Testis (tissue), 3 donors: ENCODE measurements around the gene PHF12. TPM values are rescaled to one million over a fixed set of nuclear protein-coding genes. Genes with fewer than 3 reads are reported as not detected.

ENCODE experiments used
- DNase-seq: peaks from one replicate; pipeline ENCODE4 v3.0.0-alpha.2; 2019
- H3K27ac ChIP-seq, 2 donors: fragments of 200-600 bp; sonication (generic); one replicate each; pipeline ENCODE4 v1.5.1; 2019
- H3K27me3 ChIP-seq: fragments of 200-600 bp; sonication (generic); one replicate; pipeline ENCODE4 v1.5.1; 2019
- H3K36me3 ChIP-seq: fragments of 200-600 bp; sonication (generic); one replicate; pipeline ENCODE4 v1.5.1; 2017; ENCODE audit warnings: low read depth; ENCODE audit errors: missing control alignments
- H3K4me1 ChIP-seq: fragments of 200-600 bp; sonication (generic); one replicate; pipeline ENCODE4 v1.5.1; 2019
- H3K4me3 ChIP-seq, 2 donors: fragments of 200-600 bp; sonication (generic); one replicate each; pipeline ENCODE4 v1.5.1; 2017 to 2019
- H3K9me3 ChIP-seq: fragments of 200-600 bp; sonication (generic); one replicate; pipeline ENCODE4 v1.5.1; 2017
- POLR2A ChIP-seq: fragments of 450-650 bp; IDR thresholded peaks from one replicate; pipeline ENCODE4 v1.6.1; 2017; ENCODE audit warnings: antibody characterized with exemption, mild to moderate bottlenecking, moderate library complexity
- WGBS, 2 donors: methylation state at CpG; one replicate each; pipeline ENCODE4 v1.1.5; 2018; 5-methylcytosine and 5-hydroxymethylcytosine counted together
- intact Hi-C: fragments of 100-400 bp; cut with DNase I; formaldehyde crosslinking; loops from one replicate; pipeline ENCODE4 v1.15.1; 2023; ENCODE audit warnings: low total_unique reads
- polyA plus RNA-seq: library from polyadenylated mRNA; stranded (reverse); fragments of 350-450 nt; fragmentation: Illumina TruSeq; extraction: RNeasy Lipid Tissue Mini Kit (QIAGEN cat#74804); gene quantifications from one replicate; pipeline ENCODE4 v1.2.3, GENCODE V29; 2014; ENCODE audit warnings: low read depth, low replicate concordance; ENCODE audit not compliant: insufficient read depth
- total RNA-seq, 2 donors: library from RNA; depleted of rRNA; stranded (reverse); fragments of >200 nt; gene quantifications; one replicate each; pipeline ENCODE4 v1.2.3, GENCODE V29; 2016
- TF ChIP-seq, protein P1 (sequence below), 3 experiments: fragments of 450-650 bp in 2 of 3; fragments of 200-600 bp in 1 of 3; sonication (generic) in 1 of 3; IDR thresholded peaks; one replicate each; pipeline ENCODE4 v1.5.1; 2016 to 2019; ENCODE audit warnings: antibody characterized with exemption in 3 of 3, mild to moderate bottlenecking in 2 of 3, moderate library complexity in 1 of 3

The PHF12 gene
- total and polyA plus RNA-seq, 3 donors from 2014 or later, result 38.8 to 85.3 (median 82.4) TPM

DNA sequence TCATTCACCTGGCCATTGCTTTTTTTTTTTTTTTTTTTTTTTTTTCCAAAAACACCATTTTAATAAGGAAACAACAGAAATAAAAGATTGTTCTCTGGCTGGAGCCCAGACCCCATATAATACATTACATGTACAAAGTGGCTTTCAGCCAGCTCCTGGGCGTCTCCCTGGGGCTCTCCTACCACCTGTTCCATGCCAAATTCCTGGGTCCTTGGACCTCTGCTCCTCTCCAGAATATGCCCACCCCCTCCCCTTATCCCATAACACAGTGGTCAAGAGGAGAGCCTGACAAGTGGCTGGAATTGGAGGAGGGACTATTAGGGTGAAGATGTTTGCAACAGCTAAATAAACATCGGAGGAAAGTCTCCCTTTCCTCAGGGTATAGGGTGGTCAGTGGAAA lies 3.6 kb upstream of the PHF12 start:
- peaks cover 10% of the 10 kb centered on the region for H3K4me1 ChIP-seq
- H3K9me3 ChIP-seq, result no peaks in the 10 kb centered on the region
- 88 to 94% methylated on average over 2 of the region's 2 CpGs for WGBS, 2 donors
- H3K27me3 ChIP-seq, result no peaks in the 10 kb centered on the region
- H3K4me3 ChIP-seq, result no peak overlapping the region
- no peaks in the 10 kb centered on the region for H3K36me3 ChIP-seq
- no peak overlapping the region for H3K27ac ChIP-seq
- DNase-seq, result no peak
- TF ChIP-seq, protein P1, sequence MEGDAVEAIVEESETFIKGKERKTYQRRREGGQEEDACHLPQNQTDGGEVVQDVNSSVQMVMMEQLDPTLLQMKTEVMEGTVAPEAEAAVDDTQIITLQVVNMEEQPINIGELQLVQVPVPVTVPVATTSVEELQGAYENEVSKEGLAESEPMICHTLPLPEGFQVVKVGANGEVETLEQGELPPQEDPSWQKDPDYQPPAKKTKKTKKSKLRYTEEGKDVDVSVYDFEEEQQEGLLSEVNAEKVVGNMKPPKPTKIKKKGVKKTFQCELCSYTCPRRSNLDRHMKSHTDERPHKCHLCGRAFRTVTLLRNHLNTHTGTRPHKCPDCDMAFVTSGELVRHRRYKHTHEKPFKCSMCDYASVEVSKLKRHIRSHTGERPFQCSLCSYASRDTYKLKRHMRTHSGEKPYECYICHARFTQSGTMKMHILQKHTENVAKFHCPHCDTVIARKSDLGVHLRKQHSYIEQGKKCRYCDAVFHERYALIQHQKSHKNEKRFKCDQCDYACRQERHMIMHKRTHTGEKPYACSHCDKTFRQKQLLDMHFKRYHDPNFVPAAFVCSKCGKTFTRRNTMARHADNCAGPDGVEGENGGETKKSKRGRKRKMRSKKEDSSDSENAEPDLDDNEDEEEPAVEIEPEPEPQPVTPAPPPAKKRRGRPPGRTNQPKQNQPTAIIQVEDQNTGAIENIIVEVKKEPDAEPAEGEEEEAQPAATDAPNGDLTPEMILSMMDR (IDR thresholded peaks at IDR 0.05), result no peak
- TF ChIP-seq POLR2A, result no peak
- intact Hi-C loops, result no loop called here

DNA sequence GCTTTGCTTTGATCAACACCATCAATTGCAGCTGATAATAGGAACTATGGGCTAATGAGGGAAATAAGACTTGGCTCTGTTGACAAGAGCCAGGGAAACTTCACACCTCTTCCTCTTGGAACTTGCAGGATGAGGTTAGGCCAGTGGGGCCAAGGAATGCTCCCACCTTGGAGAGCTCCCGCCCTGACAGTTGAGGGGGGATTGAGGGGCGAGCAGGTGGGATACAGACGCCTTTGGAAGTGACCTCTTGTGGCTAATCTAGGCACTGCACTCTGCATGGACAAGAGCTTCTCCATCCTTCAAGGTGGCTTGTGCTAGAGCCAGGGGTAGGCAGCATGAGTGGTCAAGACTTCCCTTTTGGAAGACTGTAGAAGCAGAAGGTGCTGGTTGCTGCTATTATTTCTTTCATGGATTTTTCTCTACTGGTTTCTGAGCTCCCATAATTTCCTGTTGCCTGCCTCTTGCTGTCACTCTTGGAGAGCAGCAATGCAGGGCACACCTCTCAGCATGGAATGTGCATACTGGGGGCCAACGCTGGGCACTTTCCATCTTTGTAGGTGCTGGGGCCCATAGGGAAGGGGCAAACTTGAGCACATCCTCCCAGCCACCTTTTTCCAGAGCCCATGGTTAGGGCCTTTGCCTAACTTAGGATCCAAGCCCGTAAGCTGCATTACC lies 2.3 kb upstream of the PHF12 start:
- WGBS, 2 donors, result 32% methylated on average over 5 of the region's 5 CpGs
- DNase-seq, result peak; percentile 69
- Histone ChIP-seq H3K4me3 (no peak overlapping the region), H3K27ac (peak overlapping the region in 1 of 2 donors; percentile 75), H3K36me3 (no peaks in the 10 kb centered on the region), H3K9me3 (no peaks in the 10 kb centered on the region), H3K4me1 (peaks cover 10% of the 10 kb centered on the region), H3K27me3 (no peaks in the 10 kb centered on the region)
- intact Hi-C loops, result no loop called here
- TF ChIP-seq POLR2A, result no peak
- TF ChIP-seq, protein P1 (IDR thresholded peaks at IDR 0.05), result peak; percentile 83 to 87 (median 83)

DNA sequence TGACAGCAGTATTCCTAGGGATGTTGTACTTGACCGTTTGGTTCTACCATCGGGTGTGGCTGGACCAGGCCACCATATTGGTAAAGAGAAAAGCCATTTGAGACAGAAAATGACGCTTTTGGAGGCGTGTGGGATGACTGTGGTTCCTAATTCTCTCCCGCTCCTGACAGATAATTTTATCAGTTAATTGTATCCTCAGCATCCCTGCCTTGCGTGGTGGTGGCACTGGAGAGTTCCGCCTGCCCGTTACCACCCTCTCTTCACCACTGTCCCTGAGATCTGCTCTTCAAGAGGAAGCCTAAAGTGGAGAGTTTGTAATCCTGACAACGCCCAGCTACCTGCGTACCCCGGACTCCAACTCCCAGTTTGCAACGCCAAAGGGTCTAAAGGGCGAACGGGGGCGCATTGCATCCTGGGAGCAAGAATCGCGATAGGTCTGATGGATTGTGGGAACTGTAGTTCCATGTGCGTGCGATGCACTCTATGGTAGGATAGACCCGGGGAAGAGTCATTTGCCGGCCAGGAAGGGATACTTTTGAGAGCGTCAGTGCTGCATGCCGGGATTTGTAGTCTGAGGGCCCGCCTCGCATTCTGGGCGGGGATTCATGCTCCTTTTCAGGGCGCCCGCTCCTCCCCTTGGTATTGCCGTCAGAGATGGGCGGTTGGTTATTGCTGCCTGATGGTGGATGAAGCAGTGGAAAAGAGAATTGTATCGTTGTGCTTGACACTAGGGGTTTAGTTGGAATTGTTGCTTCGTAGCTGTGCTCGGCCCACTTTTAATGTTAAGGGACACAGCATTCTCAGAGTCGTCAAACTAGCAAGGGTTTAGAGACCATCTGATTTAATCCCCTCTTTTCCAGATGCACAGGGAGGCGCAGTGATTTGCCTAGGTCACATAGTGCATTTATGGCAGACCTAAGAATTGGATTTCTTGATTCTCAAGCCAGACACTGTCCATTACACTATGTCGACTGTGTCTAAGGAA lies 965 bp upstream of the PHF12 start:
- Histone ChIP-seq H3K27me3 (no peaks in the 10 kb centered on the region), H3K36me3 (no peaks in the 10 kb centered on the region), H3K4me3 (peak overlapping the region; percentile 88 to 90), H3K27ac (peak overlapping the region; percentile 96 to 100), H3K9me3 (no peaks in the 10 kb centered on the region), H3K4me1 (peaks cover 10% of the 10 kb centered on the region)
- TF ChIP-seq, protein P1 (IDR thresholded peaks at IDR 0.05), result no peak
- WGBS, 2 donors, result 2 to 3% methylated on average over 27 to 36 of the region's 36 CpGs
- intact Hi-C loops, result no loop called here
- peak; percentile 100 for DNase-seq

DNA sequence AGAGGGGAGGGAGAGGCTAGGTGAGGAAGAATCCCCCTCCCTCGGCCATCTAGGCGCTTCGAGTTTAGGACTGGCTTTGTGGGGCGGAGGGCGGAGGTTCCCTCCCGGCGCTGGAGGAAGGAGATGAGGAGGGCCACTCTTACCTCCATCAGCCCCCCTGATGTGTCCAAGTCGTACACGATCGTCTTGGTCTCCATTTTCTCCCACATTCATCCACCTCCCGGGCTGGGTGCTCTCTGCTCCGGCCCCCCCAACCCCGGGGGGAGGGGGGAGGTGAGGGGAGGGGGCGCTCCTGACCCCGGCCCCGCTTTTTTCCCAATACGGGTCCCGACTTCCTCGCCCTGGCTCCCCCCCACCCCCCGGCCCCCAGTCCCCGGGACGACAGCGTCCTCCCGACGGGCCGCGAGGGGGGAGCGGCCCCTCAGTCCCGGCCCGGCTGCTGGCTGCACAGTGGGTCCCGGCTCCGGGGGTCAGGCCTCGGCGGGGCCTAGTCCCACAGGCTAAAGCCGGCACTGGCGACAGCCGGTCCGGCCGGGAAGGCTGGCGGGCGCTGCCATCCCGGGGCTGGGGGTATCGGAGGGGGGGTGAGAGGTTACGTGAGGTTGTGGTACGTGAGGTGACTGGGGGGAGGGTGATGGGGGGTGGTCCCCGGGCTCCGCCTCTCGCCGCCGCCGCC lies 428 bp downstream of the PHF12 start:
- TF ChIP-seq, protein P1 (IDR thresholded peaks at IDR 0.05), result no peak
- no peak for TF ChIP-seq POLR2A
- 0 to 1% methylated on average over 12 to 36 of the region's 51 CpGs for WGBS, 2 donors
- Histone ChIP-seq H3K27ac (peak overlapping the region; percentile 91 to 93), H3K27me3 (no peaks in the 10 kb centered on the region), H3K9me3 (no peaks in the 10 kb centered on the region), H3K36me3 (no peaks in the 10 kb centered on the region), H3K4me3 (peak overlapping the region; percentile 90 to 94), H3K4me1 (peaks cover 12% of the 10 kb centered on the region)
- intact Hi-C loops, result no loop called here
- DNase-seq, result no peak
